Natural killer cell (primary cell): ENCODE measurements around the gene BTLA. TPM values are rescaled to one million over a fixed set of nuclear protein-coding genes. Genes with fewer than 3 reads are reported as not detected.
"Not testable (repeated sequence)": the region's sequence is repeated elsewhere in the genome, so short reads cannot be mapped to it uniquely, and the experiment has no call there.

Source experiments
- ATAC-seq, 3 donors: fragments of 150-1000 bp in 2 of 3; fragments of 200-7000 bp in 1 of 3; cut with Tn5 transposase; 1 replicate in 1 of 3; 2 replicates in 2 of 3; pipeline ENCODE4 v1.10.0; 2021; ENCODE audit warnings: mild to moderate bottlenecking in 2 of 3, moderate library complexity in 2 of 3
- DNase-seq, 2 donors: peaks; one replicate each; pipeline versions ENCODE4 v3.0.0 to v3.0.0-alpha.2; 2013 to 2021; ENCODE audit warnings: mixed read lengths in 1 of 2
- H3K27ac ChIP-seq: one replicate; pipeline ENCODE4 v1.5.1; 2013; ENCODE audit warnings: mild to moderate bottlenecking, low read length
- H3K27me3 ChIP-seq: one replicate; pipeline ENCODE4 v1.6.1; 2013; ENCODE audit warnings: low read length; ENCODE audit not compliant: control insufficient read depth, insufficient read depth
- H3K36me3 ChIP-seq: one replicate; pipeline ENCODE4 v1.6.1; 2013; ENCODE audit warnings: low read length; ENCODE audit not compliant: control insufficient read depth, insufficient read depth
- H3K4me1 ChIP-seq: one replicate; pipeline ENCODE4 v1.6.1; 2013; ENCODE audit warnings: low read length; ENCODE audit not compliant: control insufficient read depth, insufficient read depth
- H3K4me3 ChIP-seq: one replicate; pipeline ENCODE4 v1.5.1; 2013; ENCODE audit warnings: low read length
- H3K9me3 ChIP-seq: one replicate; pipeline ENCODE4 v1.6.1; 2013; ENCODE audit warnings: low read length; ENCODE audit not compliant: control insufficient read depth, insufficient read depth
- H3K27ac Mint-ChIP-seq, 2 donors: one replicate each; pipeline ENCODE4 v1.8.0; 2022; ENCODE audit warnings: mild to moderate bottlenecking in 2 of 2, mixed read lengths in 2 of 2, moderate library complexity in 1 of 2
- H3K27me3 Mint-ChIP-seq, 2 donors: one replicate each; pipeline ENCODE4 v1.8.0; 2022; ENCODE audit warnings: low read depth in 2 of 2, mixed read lengths in 2 of 2
- H3K36me3 Mint-ChIP-seq: one replicate; pipeline ENCODE4 v1.8.0; 2022; ENCODE audit warnings: mixed read lengths
- H3K4me1 Mint-ChIP-seq, 2 donors: one replicate each; pipeline ENCODE4 v1.8.0; 2022; ENCODE audit warnings: mixed read lengths in 2 of 2
- H3K4me3 Mint-ChIP-seq: one replicate; pipeline ENCODE4 v1.8.0; 2022; ENCODE audit warnings: mild to moderate bottlenecking, moderate library complexity, mixed read lengths
- H3K9me3 Mint-ChIP-seq, 2 donors: one replicate each; pipeline ENCODE4 v1.8.0; 2022; ENCODE audit warnings: mixed read lengths in 2 of 2
- WGBS: methylation state at CpG from one replicate; pipeline ENCODE4 v1.1.7; 2013; ENCODE audit warnings: missing lambda C conversion rate; ENCODE audit not compliant: insufficient coverage; 5-methylcytosine and 5-hydroxymethylcytosine counted together
- intact Hi-C: fragments of 100-400 bp; cut with micrococcal nuclease; formaldehyde crosslinking; loops from one replicate; pipeline ENCODE4 v1.14.2; 2022
- total RNA-seq, 4 donors: library from RNA; stranded (reverse); fragments of 120-200 nt in 1 of 4; gene quantifications; one replicate each; pipeline versions ENCODE4 v1.2.3 to v1.2.4, GENCODE V29; 2013 to 2022
- TF ChIP-seq, protein P1 (sequence below): fragments of 200-600 bp; IDR thresholded peaks from one replicate; pipeline ENCODE4 v1.8.0; 2022; ENCODE audit warnings: antibody characterized with exemption

Gene BTLA
- total RNA-seq, 3 donors from 2014 or later (not counting 1 experiment from before 2014, with no cell fraction given): 0.56 to 4.0 (median 0.59) TPM

DNA sequence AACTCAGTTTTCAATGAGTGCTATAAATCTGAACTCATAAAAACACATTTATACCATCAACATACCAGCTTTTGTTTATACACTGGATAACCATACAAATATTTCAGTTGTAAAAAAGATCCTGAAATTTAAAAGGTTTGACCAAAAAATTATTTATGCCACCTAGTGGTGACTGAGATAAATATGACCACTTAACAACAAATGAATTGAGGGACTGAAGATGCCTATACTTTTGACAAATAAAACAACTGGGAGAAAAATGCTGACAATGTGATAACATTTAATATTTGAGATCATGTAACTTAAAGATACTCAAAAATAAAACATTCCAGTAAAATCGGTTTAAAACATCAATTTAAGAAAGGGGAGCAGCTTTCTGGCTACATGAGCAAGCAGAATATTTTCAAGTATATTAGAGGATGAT lies 32.1 kb upstream of the BTLA start:
- H3K27ac ChIP-seq: no peak overlapping the region
- no peaks in the 10 kb centered on the region for H3K9me3 Mint-ChIP-seq
- no peaks in the 10 kb centered on the region for H3K4me1 ChIP-seq
- H3K36me3 Mint-ChIP-seq: peaks cover 9% of the 10 kb centered on the region
- no CpG with 5 or more reads among the region's 1 CpG for WGBS
- H3K27me3 Mint-ChIP-seq: no peaks in the 10 kb centered on the region
- H3K27ac Mint-ChIP-seq: peak overlapping the region; percentile 6 to 53
- DNase-seq: peak in 1 of 2 donors; percentile 61
- TF ChIP-seq, protein P1, sequence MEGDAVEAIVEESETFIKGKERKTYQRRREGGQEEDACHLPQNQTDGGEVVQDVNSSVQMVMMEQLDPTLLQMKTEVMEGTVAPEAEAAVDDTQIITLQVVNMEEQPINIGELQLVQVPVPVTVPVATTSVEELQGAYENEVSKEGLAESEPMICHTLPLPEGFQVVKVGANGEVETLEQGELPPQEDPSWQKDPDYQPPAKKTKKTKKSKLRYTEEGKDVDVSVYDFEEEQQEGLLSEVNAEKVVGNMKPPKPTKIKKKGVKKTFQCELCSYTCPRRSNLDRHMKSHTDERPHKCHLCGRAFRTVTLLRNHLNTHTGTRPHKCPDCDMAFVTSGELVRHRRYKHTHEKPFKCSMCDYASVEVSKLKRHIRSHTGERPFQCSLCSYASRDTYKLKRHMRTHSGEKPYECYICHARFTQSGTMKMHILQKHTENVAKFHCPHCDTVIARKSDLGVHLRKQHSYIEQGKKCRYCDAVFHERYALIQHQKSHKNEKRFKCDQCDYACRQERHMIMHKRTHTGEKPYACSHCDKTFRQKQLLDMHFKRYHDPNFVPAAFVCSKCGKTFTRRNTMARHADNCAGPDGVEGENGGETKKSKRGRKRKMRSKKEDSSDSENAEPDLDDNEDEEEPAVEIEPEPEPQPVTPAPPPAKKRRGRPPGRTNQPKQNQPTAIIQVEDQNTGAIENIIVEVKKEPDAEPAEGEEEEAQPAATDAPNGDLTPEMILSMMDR: peak; percentile 84
- H3K27me3 ChIP-seq: no peaks in the 10 kb centered on the region
- ATAC-seq: peak in 1 of 3 donors; percentile 57
- no peak overlapping the region for H3K4me3 Mint-ChIP-seq
- intact Hi-C loops: loop anchor here (1.0 kb wide), 3 partner anchors 204 to 420 kb away; no protein-coding TSS in a partner anchor
- H3K4me1 Mint-ChIP-seq: peaks cover 5% of the 10 kb centered on the region in 2 donors
- peaks cover 82% of the 10 kb centered on the region for H3K36me3 ChIP-seq
- H3K9me3 ChIP-seq: no peaks in the 10 kb centered on the region
- H3K4me3 ChIP-seq: no peak overlapping the region

DNA sequence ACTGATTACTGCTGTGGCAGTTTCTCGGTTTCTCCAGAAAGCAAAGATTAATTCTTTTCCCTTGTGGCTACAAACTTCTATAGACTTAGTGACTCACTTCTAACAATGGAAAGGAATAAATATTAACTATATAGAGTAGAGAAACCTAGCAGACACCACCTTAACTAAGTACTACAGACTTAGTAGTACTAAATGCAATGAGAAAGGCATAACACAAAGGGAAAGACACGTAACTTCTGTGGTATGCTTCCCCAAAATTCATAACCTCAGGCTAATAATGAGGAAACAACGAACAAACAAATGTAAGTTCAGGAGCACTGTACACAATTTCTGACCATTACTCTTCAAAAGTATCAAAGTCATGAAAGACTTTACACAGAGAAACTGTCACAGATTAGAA lies 31.3 kb upstream of the BTLA start:
- Mint-ChIP-seq H3K4me3 (no peak overlapping the region), H3K27me3 (no peaks in the 10 kb centered on the region), H3K27ac (no peak overlapping the region), H3K36me3 (peaks cover 9% of the 10 kb centered on the region), H3K9me3 (no peaks in the 10 kb centered on the region), H3K4me1 (peaks cover 5% of the 10 kb centered on the region in 2 donors)
- Histone ChIP-seq H3K36me3 (peaks cover 74% of the 10 kb centered on the region), H3K27me3 (no peaks in the 10 kb centered on the region), H3K27ac (no peak overlapping the region), H3K9me3 (no peaks in the 10 kb centered on the region), H3K4me1 (no peaks in the 10 kb centered on the region), H3K4me3 (no peak overlapping the region)
- DNase-seq (no peak), ATAC-seq (no peak)
- TF ChIP-seq, protein P1: no peak
- WGBS: 95% methylated on average over 2 of the region's 3 CpGs
- intact Hi-C loops: no loop called here

DNA sequence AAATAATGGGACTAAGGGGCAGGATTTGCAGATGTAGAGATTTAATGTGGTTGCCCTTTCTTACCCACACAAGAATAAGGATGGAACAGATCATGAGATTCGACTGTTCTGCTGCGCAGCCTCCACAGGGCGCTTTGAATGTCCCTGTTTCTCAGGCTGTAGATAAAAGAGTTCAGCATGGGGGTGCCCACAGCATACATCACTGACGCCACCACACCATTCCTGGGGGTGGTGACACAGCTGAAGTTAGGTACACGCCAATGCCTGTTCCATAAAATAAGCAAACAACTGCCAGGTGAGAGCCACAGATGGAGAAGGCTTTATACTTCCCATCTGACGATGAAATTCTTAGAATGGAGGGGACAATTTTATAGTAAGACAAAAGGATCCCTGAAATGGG lies 24.9 kb upstream of the BTLA start:
- H3K27me3 ChIP-seq, ATAC-seq, H3K27me3 Mint-ChIP-seq, H3K4me1 Mint-ChIP-seq, intact Hi-C loops, H3K27ac ChIP-seq, DNase-seq, H3K36me3 Mint-ChIP-seq, H3K9me3 Mint-ChIP-seq, H3K4me3 ChIP-seq, H3K9me3 ChIP-seq, H3K4me1 ChIP-seq, H3K4me3 Mint-ChIP-seq: not testable (repeated sequence)
- H3K36me3 ChIP-seq: peaks cover 25% of the 10 kb centered on the region
- H3K27ac Mint-ChIP-seq: peak overlapping the region in 1 of 2 donors; percentile 7
- 92% methylated on average over 5 of the region's 6 CpGs for WGBS

DNA sequence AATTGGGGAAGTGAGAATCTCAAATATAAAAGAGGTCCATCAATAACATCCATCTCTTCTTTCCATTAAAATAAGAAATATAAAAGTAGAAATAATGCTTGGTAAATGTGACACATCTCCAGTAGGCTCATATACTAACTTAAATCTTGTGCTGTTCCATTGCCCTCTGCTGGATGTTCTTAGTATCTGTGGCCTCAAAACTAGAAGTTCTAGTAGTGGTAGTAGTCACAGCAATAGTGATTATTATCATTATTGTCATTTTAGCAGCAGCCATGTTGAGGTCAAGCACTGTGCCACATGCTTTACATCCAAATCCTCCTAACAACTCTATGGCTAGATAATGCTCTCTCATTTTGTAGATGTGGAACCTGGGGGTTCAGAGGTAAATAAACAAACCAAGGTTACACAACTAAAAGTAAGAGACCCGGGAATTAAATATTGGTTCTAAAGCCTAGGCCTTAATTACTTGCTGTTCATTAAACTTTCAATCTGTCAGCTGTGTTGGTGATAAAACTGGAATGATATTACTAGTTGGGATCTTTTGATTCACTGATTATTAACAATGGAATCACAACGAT lies 20.2 kb upstream of the BTLA start:
- Histone ChIP-seq H3K4me1 (peaks cover 2% of the 10 kb centered on the region), H3K36me3 (no peaks in the 10 kb centered on the region), H3K4me3 (no peak overlapping the region), H3K9me3 (no peaks in the 10 kb centered on the region), H3K27me3 (no peaks in the 10 kb centered on the region), H3K27ac (no peak overlapping the region)
- no peaks in the 10 kb centered on the region for H3K9me3 Mint-ChIP-seq
- ATAC-seq: peak; percentile 72 to 85 (median 75)
- H3K4me1 Mint-ChIP-seq: peaks cover 0 to 18% of the 10 kb centered on the region in 2 donors
- no peaks in the 10 kb centered on the region for H3K27me3 Mint-ChIP-seq
- peaks cover 8% of the 10 kb centered on the region for H3K36me3 Mint-ChIP-seq
- intact Hi-C loops: loop anchor here (1.0 kb wide), 3 partner anchors 192 to 407 kb away; no protein-coding TSS in a partner anchor
- 100% methylated on average over 1 of the region's 2 CpGs for WGBS
- H3K4me3 Mint-ChIP-seq: no peak overlapping the region
- peak in 1 of 2 donors; percentile 80 for DNase-seq
- TF ChIP-seq, protein P1: peak; percentile 76
- H3K27ac Mint-ChIP-seq: no peak overlapping the region

DNA sequence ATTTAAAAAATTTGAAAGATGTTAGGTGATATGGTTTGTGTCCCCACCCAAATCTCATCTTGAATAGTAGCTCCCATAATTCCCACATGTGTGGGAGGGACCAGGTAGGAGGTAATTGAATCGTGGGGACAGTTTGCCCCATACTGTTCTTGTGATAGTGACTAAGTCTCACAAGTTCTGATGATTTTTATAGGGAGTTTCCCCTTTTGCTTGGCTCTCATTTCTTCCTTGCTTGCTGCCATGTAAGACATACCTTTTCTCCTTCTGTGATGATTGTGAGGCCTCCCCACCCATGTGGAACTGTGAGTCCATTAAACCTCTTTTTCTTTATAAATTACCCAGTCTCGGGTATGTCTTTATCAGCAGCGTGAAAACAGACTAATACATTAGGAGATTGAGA lies 19.7 kb upstream of the BTLA start:
- H3K27me3 ChIP-seq, H3K4me1 ChIP-seq, H3K4me3 Mint-ChIP-seq, H3K27ac Mint-ChIP-seq, H3K27me3 Mint-ChIP-seq, H3K4me3 ChIP-seq, H3K36me3 Mint-ChIP-seq, H3K9me3 ChIP-seq, H3K9me3 Mint-ChIP-seq, H3K27ac ChIP-seq, H3K36me3 ChIP-seq: not testable (repeated sequence)
- peaks cover 0 to 18% of the 10 kb centered on the region in 2 donors for H3K4me1 Mint-ChIP-seq
- intact Hi-C loops: loop anchor here (1.0 kb wide), 3 partner anchors 192 to 407 kb away; no protein-coding TSS in a partner anchor
- peak in 1 of 2 donors; percentile 26 for DNase-seq
- peak in 2 of 3 donors; percentile 10 to 38 for ATAC-seq
- 33% methylated on average over 1 of the region's 3 CpGs for WGBS
